GM13977 (cell line): ENCODE data around the gene IL19.
A peak's percentile ranks its signal among the peaks of the same experiment; 100 is the strongest.

Source experiments
- DNase-seq: peaks from one replicate; pipeline ENCODE4 v3.0.0; 2012; ENCODE audit warnings: low spot score
- CTCF ChIP-seq: IDR thresholded peaks from 2 replicates; pipeline ENCODE4 v1.5.1; 2012; ENCODE audit warnings: mild to moderate bottlenecking, control low read depth; ENCODE audit not compliant: insufficient read depth; ENCODE audit errors: extremely low read depth, missing control alignments
- in situ Hi-C: fragments of 300-500 bp; cut with MboI; formaldehyde crosslinking; loops from one replicate; pipeline ENCODE4 v1.12.0; 2022; ENCODE audit warnings: low sequenced_read_pairs, low pct_unique_long_range_greater_than_20kb, mixed read lengths, inconsistent platforms; ENCODE audit not compliant: unreplicated experiment

Gene IL19

GRCh38 chr1:206732992-206733391 lies 37.6 kb upstream of the IL19 start:
- DNase-seq, result no peak
- in situ Hi-C loops, result no loop called here
- no peak for TF ChIP-seq CTCF

GRCh38 chr1:206734499-206735142 lies 36.0 kb upstream of the IL19 start:
- TF ChIP-seq CTCF, result peak; percentile 87
- in situ Hi-C loops, result loop anchor here (5.0 kb wide), 2 partner anchors 73 to 178 kb away; no protein-coding TSS in a partner anchor
- DNase-seq, result peak; percentile 76

GRCh38 chr1:206735553-206736031 lies 35.0 kb upstream of the IL19 start:
- in situ Hi-C loops, result loop anchor here (5.0 kb wide), 2 partner anchors 72 to 177 kb away; no protein-coding TSS in a partner anchor
- no peak for DNase-seq
- no peak for TF ChIP-seq CTCF

GRCh38 chr1:206736878-206737728 lies 33.5 kb upstream of the IL19 start:
- TF ChIP-seq CTCF, result no peak
- in situ Hi-C loops, result loop anchor here (5.0 kb wide), 2 partner anchors 70 to 175 kb away; no protein-coding TSS in a partner anchor
- no peak for DNase-seq

- DNase-seq, result peak; percentile 20
- no peak for TF ChIP-seq CTCF
- in situ Hi-C loops, result loop anchor here (5.0 kb wide), 2 partner anchors 70 to 175 kb away; no protein-coding TSS in a partner anchor
Observed at GRCh38 chr1:206737729-206738201, 32.8 kb upstream of the IL19 start.
